Activated CD4-positive, alpha-beta T cell treated with anti-CD3 and anti-CD28 coated beads for 1 hour (primary cell): Measurements from ENCODE around the gene FAM9A.
A peak's percentile ranks its signal among the peaks of the same experiment; 100 is the strongest.
"Not testable (repeated sequence)": the region's sequence is repeated elsewhere in the genome, so short reads cannot be mapped to it uniquely, and the experiment has no call there.

Experiments
- DNase-seq: peaks from one replicate; pipeline ENCODE4 v3.0.0-alpha.2; 2020

FAM9A gene

GRCh38 chrX:8800351-8800750 lies 832 bp downstream of the FAM9A start:
- not testable (repeated sequence) for DNase-seq

- not testable (repeated sequence) for DNase-seq
Measured at GRCh38 chrX:8799281-8799680, 1.9 kb downstream of the FAM9A start.

GRCh38 chrX:8798702-8799101 lies 2.5 kb downstream of the FAM9A start:
- not testable (repeated sequence) for DNase-seq

- DNase-seq, result not testable (repeated sequence)
Measured at GRCh38 chrX:8787119-8787518, 14.1 kb downstream of the FAM9A start.

DNA sequence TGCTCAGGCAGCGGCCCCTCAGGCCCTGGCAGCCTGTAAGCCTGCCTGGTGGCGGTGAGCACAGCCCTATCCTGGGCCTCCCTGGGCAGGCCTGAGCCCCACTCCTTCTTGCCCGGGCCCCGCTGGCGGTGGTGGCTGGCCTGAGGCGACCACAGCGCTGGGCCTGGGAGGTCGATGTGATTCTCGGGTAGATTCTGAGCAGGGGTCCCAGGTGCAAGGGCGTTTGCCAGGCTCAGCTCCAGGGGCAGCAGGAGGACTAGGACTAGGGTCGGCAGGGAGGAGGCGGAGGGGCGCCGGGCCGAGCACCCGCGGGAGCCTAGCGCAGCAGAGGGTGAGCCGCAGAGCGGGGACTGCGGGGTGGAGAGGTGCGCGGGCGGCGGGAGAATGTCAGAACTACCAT lies 17.0 kb downstream of the FAM9A start:
- DNase-seq, result no peak

GRCh38 chrX:8783714-8784098 lies 17.5 kb downstream of the FAM9A start:
- DNase-seq, result no peak

DNA sequence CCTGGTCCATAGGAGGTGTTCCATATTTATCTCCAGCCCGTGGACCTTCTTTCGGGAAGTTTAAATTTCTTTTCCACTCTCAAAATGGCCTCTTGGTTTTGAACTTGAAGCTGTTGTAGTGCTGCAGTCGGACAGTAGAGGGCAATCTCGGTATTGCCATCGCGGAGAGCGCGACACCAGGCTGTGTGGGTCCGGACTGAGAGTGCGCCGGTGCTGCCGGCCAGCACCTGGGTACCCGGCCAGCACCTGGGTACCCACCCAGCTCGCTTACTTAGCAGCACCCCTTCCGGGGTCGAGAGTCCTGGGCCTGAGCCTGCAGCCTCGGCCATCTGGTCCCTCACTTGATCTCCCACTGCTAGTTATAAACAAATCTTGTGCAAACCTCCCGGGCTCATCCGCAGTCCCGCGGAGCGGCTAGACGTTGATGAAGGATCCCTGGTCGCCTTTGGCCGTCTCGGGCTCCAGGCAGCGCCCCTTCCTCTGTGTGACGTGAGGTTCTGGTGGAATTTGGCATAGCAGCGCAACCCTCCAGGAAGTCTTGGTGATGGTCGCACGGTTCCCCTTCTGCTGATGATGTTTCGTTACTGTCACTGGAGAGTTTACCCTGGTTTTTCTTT lies 18.0 kb downstream of the FAM9A start:
- no peak for DNase-seq

DNA sequence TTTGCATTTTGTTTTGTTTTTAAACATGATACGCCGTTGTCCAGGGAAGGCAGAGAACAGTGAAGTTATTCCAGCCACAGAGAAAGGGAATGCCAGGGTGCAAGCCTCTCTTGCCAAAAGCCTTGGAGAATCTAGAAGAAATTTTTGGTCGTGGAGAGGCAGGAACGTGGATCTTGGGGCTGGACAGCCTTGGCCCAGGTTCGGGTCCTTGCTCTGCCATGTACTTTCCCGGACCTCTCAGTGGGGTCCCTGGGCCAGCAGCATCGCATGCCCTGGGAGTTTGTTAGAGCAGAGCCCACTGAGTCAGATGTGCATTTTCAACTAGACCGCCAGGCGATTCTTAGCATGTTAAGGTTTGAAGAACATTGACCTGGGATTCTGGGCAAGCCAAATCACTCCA lies 18.6 kb downstream of the FAM9A start:
- DNase-seq, result no peak

DNA sequence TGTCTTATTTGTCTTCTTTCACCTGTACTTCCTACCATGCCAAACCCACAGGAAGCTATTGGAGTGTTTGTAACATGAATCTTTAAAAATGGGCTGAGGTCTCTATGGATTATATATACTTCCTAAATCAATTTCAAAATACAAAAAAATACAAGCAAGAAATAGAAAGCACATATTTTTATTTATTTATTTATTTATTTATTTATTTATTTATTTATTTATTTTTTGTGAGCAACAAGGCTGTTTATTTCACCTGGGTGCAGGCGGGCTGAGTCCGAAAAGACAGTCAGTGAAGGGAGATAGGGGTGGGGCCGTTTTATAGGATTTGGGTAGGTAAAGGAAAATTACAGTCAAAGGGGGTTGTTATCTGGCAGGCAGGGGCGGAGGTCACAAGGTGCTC lies 19.3 kb downstream of the FAM9A start:
- not testable (repeated sequence) for DNase-seq

DNA sequence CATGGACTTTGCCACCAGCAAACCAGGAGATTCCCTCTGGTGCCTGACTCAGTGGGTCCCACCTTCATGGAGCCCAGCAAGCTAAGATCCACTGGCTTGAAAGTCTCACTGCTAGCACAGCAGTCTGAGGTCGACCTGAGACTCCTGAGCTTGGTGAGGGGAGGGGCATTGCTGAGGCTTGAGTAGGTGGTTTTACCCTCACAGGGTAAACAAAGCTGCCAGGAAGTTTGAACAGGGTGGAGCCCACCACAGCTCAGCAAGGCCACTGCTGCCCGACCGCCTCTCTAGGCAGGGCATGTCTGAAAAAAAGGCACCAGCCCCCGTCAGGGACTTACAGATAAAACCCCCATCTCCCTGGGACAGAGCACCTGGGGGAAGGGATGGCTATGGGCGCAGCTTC lies 28.1 kb downstream of the FAM9A start:
- no peak for DNase-seq

DNA sequence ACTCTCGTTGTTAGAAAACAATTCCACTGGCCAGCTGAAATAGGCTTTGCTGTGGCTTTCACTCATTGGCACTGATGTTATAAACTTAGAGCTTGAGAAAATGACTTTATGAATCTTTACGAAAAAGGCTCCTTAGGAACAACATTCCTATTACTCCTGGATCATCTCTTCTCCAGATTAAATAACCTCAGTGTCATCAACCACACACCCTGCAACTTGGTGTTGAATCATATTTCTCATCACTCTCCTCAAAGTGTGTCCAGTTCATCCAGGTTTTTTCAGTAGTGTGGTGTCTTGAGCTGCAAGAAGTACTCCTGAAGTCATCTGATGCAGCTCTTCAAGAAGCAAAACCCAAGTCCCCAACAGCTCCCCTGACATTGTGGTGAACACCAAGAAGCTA lies 41.2 kb downstream of the FAM9A start:
- DNase-seq, result no peak

DNA sequence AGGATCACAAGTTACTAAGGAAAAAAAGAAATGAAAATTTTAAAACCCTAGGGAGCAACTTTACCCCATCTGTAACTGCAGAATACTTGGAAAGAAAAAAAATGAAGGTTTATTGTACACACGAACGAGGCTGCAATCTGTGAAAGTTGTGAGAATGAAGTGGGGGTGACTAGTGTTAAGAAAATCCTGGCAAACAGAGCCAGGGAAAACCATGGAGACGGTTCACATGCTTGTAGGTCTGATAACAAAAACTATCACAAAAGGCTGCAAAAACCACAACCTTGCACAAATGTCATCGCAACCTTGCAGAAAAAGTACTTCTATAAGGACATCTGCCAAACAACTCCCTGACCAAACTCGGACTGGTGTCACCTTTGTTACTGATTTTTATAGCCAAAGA lies 42.5 kb downstream of the FAM9A start:
- not testable (repeated sequence) for DNase-seq

- not testable (repeated sequence) for DNase-seq
Measured at GRCh38 chrX:8757609-8758389, 43.4 kb downstream of the FAM9A start.

DNA sequence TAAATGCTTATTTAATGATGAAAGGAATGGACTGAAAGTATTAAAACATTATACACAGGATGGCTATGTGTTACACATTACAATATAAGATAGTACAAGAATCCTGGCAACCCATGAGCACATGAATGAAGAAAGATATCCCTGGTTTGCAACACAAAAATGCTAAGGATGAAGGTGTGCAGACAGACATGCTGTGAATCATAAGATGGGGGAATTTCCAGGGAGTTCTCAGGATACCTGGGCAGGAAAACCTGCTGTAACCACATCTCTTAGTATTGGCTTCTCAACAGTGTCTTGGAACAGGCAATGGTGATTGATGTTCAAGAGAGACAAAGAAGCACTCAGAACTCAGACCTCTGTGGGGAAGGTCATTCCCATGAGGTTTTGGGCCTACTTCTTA lies 45.4 kb downstream of the FAM9A start:
- no peak for DNase-seq

DNA sequence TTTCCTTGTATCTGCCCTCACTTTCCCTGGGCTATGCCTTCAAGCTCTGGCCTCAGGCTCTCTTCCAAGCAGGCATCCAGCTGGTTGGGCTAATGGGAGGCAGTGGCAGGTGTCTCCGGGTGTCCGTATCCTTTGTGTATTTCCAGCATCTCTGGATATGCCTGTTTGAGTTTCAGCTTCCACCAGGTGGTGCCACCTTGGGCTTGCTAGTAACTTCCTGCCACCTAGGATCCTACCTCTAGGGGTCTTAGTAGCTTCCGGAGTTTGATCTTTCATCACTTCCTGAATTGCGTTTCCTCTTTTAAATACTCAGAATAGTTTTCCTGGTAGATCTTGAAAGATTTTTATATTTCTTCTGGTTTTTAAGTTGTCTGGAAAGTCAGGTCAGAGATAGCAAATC lies 46.1 kb downstream of the FAM9A start:
- DNase-seq, result no peak

DNA sequence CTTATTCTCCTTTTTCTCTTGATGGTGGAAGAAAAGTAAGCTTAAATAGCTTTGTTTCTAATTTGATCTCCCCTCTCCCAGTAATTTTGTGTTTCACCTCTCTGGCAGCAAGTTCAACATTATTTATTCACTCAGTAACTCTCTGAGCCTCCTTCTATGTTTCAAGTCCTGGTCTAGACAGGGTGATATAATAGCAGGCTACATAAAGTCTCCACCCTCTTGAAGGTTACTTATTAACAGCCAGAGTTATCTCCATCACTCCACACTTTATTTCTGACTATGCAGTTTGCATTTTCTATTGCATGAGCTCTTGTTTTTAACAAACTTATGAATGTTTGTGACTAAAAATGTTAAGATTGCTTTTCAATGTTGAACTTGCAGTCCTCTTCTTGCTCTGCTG lies 51.5 kb downstream of the FAM9A start:
- DNase-seq, result no peak

DNA sequence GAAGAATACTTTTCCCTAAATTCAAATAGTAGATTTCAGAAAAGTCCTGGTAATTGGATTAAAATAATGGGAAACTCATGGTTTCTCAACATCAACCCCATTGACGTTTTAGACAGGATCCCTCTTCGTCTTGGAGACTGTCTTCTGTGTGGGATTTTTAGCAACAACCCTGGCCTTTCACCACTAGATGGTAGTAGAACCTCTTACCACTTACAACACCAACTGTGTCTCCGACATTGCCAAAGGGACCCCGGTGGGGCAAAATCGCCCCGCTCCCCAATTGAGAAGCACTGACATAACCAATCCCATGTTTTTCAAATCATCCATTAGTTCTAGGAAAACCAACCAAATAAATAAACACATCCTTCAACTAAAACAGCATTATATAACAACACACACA lies 52.3 kb downstream of the FAM9A start:
- no peak for DNase-seq

GRCh38 chrX:8743126-8743732 lies 58.0 kb downstream of the FAM9A start:
- peak; percentile 28 for DNase-seq

DNA sequence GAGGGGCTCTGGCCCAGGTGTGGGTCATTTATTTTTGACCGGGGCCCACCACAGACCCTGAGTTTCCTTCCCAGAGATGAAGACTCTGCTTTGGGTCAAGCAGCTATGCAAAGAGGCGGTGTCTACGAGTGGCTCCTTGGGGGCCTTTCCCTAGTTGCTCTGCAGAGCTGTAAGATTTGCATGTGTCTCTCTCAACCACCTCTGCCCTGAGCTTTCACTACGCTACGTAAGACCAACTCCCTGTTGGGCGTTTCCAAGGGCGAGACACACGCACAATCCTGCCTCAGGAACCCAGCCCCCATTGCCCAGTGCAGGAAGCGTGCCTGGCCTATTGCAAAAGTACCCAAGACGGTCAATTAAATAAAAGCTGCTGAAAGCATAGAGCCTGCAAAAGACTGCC lies 59.2 kb downstream of the FAM9A start:
- no peak for DNase-seq
